HK-2 (cell line): ENCODE data around the gene GSTO2.
A peak's percentile ranks its signal among the peaks of the same experiment; 100 is the strongest.

Experiments used
- DNase-seq: peaks from one replicate; pipeline ENCODE4 v3.0.0-alpha.2; 2018; ENCODE audit not compliant: unreplicated experiment

The GSTO2 gene

DNA sequence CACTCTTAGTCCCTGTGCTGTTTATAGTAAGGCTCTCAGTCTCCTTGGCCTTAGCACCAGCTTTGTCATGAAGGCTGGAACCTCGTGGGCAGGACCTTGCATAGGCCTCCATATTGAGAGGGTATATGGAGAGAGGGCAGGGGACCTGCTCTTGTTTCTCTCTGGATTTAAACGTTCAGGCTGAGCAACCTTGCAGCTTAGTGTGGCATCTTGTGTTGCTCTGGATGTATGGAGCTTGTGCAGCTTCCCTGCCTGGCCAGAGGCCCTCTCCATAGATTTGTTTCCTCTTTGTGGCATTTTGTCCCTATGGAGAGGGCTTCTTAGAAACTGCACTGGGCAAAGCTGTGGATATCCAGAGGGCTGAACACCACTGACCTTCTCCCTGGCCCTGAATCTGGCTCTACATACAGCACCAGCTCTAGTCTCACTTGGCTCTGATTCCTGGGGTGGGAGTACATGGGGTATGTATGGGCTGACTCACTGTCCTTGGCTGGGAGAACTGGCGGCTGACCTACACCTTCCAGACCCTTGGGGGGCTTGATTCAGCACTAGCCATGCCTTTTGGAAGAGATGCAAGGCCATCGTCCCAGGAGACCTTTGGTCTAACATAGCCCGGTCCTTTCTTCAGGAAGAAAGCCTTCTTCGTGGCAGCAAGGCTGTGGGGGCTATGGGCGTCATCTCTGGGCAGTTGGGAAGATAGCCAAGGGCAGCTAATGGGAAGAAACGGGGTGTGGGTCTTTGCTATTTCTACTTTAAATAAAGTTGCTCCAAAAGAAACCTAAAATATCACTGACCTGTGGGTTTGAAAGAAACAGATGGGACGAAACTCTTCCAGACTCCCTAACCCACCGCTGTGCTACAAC, 38.8 kb downstream of the GSTO2 start:
- DNase-seq: no peak

DNA sequence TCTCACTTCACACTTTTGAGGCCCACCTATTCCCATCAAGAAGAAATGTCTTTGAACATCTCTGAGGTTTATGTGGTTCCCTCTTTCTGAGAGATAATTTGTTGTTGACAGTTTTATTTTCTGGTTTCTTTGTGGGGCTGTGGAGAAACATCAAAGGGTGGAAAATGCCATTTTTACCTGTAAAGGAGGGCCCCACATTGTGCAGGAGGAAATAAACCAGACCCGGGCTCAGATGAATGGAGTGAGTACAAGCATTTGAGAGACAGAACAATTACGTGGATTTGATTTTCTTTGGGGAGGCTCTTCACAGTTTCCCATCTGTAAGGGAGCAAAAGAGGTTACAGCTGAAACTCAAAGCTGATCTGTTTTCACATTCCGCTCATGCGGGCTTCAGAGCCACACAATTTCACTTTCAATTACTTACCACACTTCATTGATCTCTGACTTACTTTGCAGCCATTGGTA, 39.5 kb downstream of the GSTO2 start:
- DNase-seq: no peak

DNA sequence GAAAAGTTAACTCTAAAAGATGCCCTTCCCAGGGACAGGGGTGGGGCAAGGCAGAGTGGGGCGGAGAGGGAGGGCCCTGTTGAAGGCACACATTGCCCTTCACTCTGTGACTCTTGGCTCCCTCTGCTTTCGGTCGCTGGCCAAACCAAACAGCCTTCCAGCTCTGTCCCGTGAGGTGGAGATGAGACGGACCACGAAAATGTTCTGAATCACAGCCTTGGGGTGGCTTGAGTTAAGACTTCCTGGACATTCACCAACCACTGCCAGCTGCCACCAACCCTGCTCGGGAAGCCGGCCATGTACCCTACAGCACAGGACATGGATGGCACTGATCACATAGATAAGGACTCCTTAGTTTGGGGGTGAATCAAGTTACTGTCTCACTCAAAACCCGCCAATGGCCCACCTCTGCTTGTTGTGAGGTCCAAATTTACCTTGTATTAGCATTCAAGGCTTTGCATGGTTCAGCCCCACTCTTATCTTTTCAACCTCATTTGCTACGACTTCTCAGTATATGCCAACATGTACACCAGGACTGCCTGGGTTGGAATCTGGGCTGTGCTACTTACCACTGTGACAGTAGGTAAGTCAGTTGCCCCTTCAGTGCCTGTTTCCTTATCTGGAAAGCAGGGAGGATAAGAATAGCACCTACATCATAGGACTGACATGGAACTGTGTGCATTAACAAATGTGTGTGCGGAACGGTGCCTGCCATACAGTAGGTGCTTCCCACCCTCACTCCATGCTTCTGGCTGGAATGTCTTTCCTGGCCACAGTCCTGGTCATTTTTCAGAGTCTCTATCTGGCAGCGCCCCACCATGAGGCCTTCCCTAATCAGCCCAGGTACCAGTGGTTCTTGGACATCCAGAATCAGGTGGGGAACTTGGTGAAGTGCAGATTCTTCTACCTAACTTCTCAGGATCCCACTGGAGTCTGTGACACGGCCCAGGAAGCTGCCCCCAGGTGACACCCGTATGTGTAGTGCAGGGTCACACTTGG, 41.3 kb downstream of the GSTO2 start:
- DNase-seq: peak; percentile 44

DNA sequence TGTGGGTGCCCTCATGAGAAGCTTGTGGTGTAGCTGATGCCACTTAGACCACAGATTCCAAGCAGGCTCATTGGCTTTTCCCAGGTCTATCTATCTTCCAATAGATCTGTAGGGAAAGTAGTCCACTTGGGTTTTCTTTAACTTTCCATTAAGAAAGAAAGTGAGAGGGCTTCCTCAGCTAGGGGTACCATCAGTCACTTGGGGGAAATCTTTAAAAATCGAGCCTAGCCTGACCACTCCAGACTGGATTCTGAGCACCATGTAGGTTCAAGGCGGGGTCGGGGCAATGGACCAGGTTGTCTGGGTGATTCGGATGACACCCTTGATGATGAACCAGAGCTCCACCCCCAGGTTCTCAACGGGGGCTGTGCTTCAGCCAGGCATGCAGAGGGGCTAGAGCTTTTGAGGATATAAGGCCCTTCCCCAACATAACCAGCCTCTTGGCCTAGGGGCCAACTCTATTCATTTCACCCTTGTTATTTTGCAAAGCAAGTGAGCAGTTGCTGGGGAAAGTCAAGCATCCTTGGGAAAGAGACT, 42.3 kb downstream of the GSTO2 start:
- DNase-seq: no peak

DNA sequence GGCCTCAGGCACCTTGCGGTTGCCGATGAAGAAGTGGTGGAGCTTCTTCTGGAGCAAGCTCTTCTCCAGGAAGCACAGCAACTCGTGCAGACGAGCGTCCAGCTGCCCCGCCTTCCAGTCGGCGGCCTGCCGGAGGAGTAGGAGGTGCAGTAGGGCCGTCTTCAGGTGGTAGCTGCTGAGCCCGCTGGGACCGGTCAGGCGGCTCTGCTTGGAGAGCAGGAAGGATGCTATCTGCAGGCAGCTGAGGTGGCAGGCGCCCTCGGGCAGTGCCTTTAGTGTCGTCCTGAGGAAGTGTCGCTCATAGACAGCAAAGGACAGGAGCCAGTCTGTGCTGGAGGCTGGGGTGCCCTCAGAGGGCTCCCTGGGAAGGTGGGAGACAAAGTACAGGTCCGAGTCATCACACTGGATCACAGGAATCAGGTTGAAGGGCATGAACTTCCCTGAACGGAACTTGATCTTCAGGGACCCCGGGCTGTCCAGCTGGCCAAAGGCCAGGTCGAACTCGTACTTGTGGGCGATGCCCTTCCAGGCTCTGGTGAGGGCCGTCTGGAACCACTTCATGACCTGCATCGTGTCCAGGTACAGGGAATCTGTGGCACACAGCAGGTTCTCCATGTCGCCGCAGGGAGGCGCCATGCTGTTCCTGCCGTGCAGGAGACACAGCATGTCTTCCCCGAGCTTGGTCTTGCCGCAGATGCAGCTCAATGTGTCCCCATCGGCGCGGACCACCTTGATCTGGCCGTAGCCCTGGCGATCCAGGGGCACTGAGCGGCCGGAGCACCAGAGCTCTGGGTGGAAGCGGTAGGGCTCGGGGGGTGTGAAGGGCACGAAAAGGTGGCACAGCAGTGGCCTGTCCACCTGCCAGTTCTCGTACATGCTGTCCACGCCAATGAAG, 45.9 kb downstream of the GSTO2 start:
- no peak for DNase-seq

DNA sequence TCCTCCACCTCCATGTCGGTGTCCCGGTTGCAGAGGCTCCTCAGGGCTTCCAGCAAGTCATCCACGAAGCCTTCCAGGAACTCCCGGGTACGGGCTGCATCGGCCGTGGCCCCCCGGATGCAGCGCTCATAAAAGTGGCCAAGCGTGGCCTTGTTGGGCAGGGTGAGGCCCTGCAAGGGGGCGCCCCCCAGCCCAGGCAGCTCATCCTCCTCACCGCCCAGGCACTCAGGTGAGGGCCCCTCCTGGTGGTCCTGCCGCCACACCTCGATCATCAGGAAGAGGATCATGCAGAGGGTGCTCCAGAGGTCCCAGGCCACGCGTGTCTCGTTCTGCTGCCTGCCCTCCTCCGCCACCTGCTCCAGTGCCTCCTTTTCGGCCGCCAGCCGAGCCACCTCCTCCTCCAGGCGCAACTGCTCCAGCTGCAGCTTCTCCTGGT, 46.5 kb downstream of the GSTO2 start:
- no peak for DNase-seq

DNA sequence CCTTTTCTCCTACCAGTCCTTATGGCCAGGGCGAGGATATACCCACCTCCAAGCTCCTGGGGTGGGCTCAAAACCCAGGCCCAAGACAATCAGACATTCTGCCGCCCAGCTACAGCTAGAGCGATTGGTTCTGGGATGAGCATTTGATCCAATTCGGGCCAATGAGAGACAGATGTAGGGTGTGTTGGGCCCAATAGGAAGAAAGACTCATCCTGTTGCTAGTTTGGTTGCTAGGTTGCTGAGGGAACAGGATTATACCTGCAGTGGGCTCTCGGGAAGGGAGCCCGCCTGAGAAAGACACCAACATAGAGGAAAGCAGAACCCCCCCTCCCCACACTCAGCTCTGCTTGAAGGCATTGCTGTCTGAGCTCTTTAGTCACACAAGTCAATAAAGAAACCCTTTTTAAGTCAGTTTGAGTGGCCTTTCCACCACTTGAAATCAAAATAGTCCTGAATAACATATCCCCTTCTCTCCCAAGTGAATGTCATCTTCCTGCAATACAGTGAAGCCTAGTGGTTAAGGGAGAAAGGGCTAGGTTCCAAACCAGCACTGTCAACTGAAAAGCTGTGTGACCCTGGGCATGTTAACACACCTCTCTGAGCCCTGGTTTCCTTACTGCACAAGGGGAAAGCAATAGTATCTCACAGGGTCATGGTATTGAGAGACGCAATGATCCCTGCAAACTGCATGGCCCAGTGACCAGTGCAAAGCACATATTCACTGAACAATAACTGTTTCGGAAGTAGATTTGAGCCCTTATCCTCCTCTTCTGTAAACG, 47.5 kb downstream of the GSTO2 start:
- DNase-seq: no peak

DNA sequence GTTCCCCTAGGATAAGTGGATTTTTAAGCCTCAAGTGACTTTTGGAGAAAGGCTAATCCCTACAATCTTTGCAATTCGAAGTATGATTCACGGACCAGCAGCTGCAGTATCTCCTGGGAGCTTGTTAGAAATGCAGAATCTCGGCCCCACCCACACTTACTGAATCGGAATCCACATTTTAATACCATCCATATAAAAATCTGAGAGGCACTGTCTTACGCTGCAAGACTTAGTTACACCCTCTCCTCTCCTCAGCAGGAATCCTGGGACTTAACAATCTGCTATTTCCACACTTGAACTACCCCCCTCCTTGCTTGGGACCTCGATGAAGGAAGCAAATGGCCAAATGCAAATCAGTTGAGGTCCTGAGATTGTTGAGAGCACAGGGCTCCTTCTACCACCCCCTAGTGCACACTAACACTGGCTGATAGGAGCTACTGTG, 48.3 kb downstream of the GSTO2 start:
- no peak for DNase-seq

DNA sequence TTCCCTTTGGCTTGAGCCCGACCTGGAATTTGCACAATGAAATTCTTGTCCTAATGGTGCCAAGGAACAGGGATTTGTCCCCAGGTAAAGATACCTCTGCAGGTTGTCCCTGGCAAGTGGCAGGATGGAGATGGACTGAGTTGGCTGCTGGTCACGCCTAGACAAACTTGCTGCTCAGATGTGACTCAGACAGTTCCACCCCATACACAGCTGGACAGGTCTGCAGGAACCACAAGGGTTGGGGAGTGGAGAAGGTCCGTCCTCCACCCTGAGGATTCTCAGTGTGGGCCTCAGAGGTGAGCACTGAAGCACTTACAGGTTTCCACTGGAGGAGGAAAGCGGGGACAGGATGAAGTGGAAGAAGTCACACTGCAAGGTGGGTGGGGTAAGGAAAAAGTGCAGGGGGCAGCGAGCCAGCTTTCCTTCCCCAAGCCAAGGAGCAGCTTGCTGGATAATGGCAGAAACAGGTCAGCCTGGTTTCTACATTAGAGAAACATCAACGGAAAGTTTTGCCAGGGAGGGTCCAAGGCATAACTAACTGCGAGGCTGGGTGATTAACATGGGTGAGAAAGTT, 48.8 kb downstream of the GSTO2 start:
- DNase-seq: no peak

DNA sequence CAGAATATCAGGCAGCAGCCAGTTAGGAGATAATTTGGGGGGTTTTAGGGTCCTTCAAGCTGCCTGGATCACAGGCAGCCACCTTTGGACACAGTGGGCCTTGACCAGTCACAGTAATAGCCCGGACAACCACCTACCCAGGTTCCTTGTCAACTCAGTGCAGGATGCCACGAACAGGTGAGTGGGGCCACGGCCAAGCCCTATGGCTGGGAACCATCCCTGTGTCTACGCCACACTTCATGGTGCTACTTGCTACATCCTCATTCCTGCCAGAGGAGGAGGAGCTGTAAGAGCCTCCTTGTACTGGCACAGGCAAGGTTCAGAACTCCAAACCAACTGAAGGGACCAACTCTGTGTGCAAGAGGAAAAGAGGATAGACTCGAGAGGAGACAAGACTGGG, 49.3 kb downstream of the GSTO2 start:
- DNase-seq: no peak

DNA sequence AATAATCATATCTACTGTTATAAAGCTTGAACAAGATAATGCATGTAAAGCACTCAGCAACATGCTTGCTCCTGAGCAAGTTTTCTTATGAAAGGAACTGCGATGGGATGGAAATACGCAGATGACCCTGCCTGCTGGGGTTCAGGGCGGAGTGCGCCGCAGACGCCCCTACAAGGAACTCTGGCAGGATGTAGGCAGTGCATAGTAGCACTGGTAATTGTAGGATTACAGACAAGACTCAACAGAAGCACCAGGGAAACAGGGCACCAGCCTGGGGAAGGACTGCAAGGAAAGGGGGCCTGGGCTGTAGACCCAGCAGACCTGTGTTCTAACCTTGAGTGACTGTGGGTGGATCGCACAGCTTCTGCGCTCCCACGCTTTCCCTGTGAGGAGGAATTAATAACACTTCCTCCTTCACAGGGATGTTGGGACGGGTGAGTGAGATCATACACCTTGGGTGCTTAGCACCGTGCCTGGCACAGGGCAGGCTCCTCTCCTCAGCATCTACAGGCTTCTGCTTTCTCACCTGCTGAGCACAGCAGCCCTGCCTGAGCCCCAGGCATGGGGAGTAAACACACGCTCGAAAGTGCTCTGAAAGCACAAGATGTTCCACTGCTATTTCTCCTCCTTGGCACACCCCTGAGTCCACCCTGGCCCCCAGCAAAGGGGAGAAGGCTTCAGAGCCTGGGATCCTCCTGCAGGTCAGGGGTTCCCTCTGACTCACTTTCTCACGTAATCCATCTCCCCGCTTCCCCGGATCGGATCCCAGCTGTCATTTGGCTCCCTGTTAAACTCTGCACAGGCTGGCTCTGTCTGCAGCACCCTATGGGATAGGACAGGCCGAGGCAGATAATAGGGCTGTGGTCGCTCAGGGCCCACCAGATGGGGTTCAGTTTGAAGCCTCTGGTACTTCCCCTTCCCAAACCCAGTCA, 50.1 kb downstream of the GSTO2 start:
- no peak for DNase-seq

DNA sequence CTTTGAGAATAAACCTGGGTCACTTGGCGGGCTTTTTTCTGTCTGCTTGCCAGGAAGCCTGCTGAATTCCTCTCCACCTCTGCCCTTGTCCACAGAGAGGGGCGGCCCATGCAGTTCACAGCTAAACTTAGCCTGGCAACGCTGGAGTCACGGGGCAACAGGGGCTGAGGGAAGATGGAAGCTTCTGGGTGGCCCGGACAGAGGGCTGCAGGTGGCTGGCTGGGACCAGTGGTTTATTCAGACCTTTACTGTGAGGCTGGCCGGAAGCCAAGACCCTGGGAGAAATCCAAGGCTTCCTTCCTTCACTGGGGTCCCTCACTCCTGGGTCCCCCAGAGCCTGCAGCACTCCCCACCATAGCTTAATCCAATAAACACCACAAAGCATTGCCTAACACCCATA, 52.2 kb downstream of the GSTO2 start:
- DNase-seq: no peak

DNA sequence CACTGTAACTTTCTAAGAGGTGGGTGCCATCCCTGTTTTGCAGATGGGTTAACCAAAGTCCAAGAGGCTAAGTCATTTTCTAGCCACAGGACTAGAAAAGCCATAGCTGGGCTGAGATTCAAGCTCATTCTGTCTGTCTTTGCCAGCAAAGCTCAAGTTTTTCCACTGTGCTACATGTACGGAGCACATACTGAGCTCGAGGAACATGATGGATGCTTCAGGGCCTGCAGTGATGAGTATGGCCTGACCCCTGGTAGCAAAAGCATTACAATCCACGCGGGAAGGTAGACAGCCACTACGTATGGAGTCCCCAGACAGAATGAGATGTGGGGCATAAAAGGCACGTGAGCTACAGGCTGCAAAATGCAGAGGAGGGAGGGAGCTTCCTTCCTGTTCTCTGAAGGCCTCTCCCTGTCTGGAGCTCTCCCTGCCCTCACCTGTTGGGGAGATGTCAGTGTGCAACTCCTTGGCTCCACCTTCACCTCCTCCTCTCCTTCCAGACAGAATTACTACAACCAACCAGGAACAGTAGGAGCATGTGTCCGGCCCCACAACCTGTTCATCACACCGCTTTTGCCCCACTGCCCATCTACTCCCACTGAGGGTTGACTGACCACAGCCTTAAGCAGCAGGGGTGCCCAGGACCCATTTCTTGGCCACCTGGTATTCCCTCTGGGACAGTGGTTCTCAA, 52.9 kb downstream of the GSTO2 start:
- DNase-seq: no peak

DNA sequence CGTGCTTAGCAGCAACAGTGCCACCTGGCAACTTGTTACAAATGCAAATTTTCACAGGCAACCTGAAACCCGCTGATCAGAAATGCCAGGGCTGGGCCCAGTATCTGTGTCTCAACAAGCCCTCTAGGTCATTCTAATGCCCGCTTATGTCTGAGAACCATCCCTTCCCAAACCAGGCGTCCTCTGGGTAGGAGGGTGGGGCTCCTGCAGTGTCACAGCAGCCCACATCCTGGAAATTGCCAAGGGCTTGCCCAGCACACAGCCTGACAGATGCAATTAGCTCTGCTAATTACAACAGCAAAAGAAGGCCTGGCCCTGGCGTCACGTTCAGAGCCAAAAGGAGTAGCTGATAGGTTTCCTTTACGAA, 53.4 kb downstream of the GSTO2 start:
- no peak for DNase-seq

DNA sequence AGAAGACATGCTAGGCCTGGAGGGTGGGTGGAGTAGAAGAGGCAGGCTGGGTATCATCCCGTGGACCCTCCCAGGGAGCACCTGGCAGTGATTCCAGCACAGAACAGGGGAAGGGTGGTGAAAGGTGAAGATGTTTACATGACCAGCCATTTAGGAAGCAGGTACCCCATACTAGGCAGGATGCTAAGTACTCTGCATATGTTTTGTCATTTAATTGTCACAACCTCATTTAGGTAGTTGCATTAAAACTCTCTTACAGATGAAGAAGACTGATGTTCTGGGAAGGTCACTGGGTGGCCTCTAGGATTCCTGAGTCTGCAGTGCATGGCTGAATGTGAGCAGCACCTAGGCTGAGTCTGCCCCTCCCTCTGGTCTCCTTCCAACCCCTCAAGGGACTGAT, 54.1 kb downstream of the GSTO2 start:
- no peak for DNase-seq

DNA sequence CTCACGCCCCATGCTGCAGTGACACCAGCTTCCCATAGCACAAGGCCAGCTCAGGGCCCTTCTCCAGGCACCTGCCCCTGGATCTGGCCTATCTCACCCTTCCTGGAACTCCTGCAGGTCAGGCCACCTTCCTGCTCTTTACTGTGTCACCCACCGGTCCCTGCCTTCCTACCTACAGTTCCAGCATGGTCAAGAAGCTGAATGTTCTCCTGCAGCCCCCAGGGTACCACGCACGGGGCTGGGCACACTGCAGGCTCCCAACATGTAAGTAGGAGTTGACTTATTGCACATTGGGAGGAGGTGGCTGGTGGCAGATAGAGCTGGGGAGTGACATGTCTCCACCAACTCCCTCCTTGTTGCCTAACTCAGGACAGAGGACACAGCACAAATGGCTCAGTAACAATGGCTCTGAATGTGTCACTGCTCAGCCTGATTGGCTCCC, 54.8 kb downstream of the GSTO2 start:
- DNase-seq: no peak

DNA sequence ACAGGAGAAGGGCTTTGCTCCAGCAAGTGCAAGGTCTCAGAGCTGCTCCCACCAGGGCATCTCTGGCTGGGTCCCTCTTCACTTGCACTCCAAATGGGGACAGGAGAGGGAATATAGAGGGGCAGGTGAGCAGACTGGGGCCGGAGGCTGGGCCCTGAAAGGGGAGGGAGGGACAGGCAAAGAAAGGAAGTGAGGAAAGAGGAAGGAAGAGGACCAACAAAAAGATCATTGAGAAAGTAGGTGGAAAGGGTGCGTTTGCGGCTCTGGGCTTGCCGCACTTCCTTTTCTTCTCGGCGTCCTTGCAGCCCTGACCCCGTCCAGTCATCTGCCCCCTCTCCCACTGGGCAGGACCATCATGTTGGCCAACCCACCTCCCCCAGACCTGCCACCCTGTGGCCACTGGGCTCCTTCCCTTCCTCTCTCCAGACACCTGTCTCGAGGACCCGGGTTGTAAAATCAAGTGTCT, 55.3 kb downstream of the GSTO2 start:
- no peak for DNase-seq

DNA sequence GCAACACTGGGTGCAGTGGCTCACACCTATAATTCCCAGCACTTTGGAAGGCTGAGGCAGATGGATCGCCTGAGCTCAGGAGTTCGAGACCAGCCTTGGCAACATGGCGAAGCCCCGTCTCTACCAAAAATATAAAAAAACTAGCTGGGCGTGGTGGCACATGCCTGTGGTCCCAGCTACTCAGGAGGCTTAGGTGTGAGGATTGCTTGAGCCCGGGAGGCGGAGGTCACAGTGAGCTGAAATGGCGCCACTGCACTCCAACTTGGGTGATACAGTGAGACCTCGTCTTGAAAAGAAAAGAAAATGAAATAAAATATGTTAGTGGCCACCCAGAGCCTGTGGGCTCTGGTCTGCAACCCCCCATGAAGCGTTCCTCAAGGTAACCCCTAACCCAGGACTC, 55.9 kb downstream of the GSTO2 start:
- DNase-seq: no peak
